Body of pancreas (tissue), 4 donors: ENCODE measurements around the gene ITGA4. TPM values are rescaled to one million over a fixed set of nuclear protein-coding genes. Genes with fewer than 3 reads are reported as not detected.

ENCODE experiments used
- ATAC-seq: fragments of 150-250 bp; one replicate; pipeline ENCODE4 v1.9.1; 2016
- DNase-seq, 4 donors: peaks; one replicate each; pipeline ENCODE4 v3.0.0-alpha.2; 2019
- H3K27ac ChIP-seq, 4 donors: fragments of 200-600 bp; sonication (generic); 1 replicate in 3 of 4; 2 replicates in 1 of 4; pipeline versions ENCODE4 v1.5.1 to v1.6.1; 2016 to 2019; ENCODE audit warnings: mild to moderate bottlenecking in 1 of 4, mixed read lengths in 1 of 4, moderate library complexity in 1 of 4
- H3K27me3 ChIP-seq, 2 donors: fragments of 200-600 bp; sonication (generic); one replicate each; pipeline ENCODE4 v1.6.0; 2016; ENCODE audit warnings: mild to moderate bottlenecking in 1 of 2
- H3K36me3 ChIP-seq, 2 donors: fragments of 200-600 bp; sonication (generic); replicated peaks in 1 of 2; 2 replicates each; pipeline ENCODE4 v1.5.1; 2016; ENCODE audit warnings: low read depth in 2 of 2; ENCODE audit not compliant: insufficient read depth in 1 of 2
- H3K4me1 ChIP-seq: fragments of 200-600 bp; sonication (generic); one replicate; pipeline ENCODE4 v1.6.0; 2016
- H3K4me3 ChIP-seq, 2 donors: fragments of 200-600 bp; sonication (generic); 1 replicate in 1 of 2; 2 replicates in 1 of 2; pipeline ENCODE4 v1.5.1; 2016 to 2019
- H3K9me3 ChIP-seq, 3 donors: fragments of 200-600 bp; sonication (generic); 1 replicate in 2 of 3; 2 replicates in 1 of 3; pipeline ENCODE4 v1.5.1; 2016
- CTCF ChIP-seq, 7 experiments: fragments of 450-650 bp in 4 of 7; fragments of 200-600 bp in 3 of 7; sonication (generic) in 3 of 7; IDR thresholded peaks; one replicate each; pipeline ENCODE4 v1.5.1; 2016 to 2019; ENCODE audit warnings: antibody characterized with exemption in 7 of 7
- POLR2A ChIP-seq, 3 donors: fragments of 450-650 bp; IDR thresholded peaks; one replicate each; pipeline ENCODE4 v1.6.1; 2016; ENCODE audit warnings: antibody characterized with exemption in 3 of 3, mild to moderate bottlenecking in 2 of 3
- WGBS, 2 donors: methylation state at CpG; one replicate each; pipeline ENCODE4 v1.1.5; 2017; 5-methylcytosine and 5-hydroxymethylcytosine counted together
- intact Hi-C: fragments of 100-400 bp; cut with DNase I; formaldehyde crosslinking; loops from one replicate; pipeline ENCODE4 v1.15.1; 2023
- total RNA-seq, 2 donors: library from RNA; depleted of rRNA; stranded (reverse); fragments of >200 nt; gene quantifications; one replicate each; pipeline ENCODE4 v1.1.0, GENCODE V29; 2016

Gene ITGA4
- total RNA-seq, 2 donors from 2014 or later = 3.4 to 4.3 TPM

GRCh38 chr2:181420259-181421130 is 36.7 kb upstream of the ITGA4 start:
- TF ChIP-seq POLR2A (IDR thresholded peaks at IDR 0.05) (no peak), CTCF (IDR thresholded peaks at IDR 0.05) (no peak)
- DNase-seq (no peak), ATAC-seq (no peak)
- Histone ChIP-seq H3K4me3 (no peak overlapping the region), H3K27me3 (no peaks in the 10 kb centered on the region), H3K4me1 (no peaks in the 10 kb centered on the region), H3K36me3 (no peaks in the 10 kb centered on the region), H3K9me3 (no peaks in the 10 kb centered on the region), H3K27ac (no peak overlapping the region)
- intact Hi-C loops = no loop called here
- 62 to 76% methylated on average over 6 of the region's 6 CpGs for WGBS, 2 donors

GRCh38 chr2:181421131-181421458 is 36.1 kb upstream of the ITGA4 start:
- no peak for ATAC-seq
- 29 to 40% methylated on average over 1 of the region's 1 CpG for WGBS, 2 donors
- H3K4me1 ChIP-seq = no peaks in the 10 kb centered on the region
- H3K4me3 ChIP-seq = no peak overlapping the region
- intact Hi-C loops = no loop called here
- no peaks in the 10 kb centered on the region for H3K9me3 ChIP-seq
- TF ChIP-seq POLR2A (IDR thresholded peaks at IDR 0.05) (no peak), CTCF (IDR thresholded peaks at IDR 0.05) (no peak)
- H3K36me3 ChIP-seq = no peaks in the 10 kb centered on the region
- DNase-seq = no peak
- H3K27me3 ChIP-seq = no peaks in the 10 kb centered on the region
- H3K27ac ChIP-seq = no peak overlapping the region

GRCh38 chr2:181421464-181421863 is 35.7 kb upstream of the ITGA4 start:
- intact Hi-C loops = no loop called here
- no peak overlapping the region for H3K27ac ChIP-seq
- TF ChIP-seq CTCF (IDR thresholded peaks at IDR 0.05) (no peak), POLR2A (IDR thresholded peaks at IDR 0.05) (no peak)
- WGBS, 2 donors = 56 to 63% methylated on average over 2 of the region's 2 CpGs
- no peak overlapping the region for H3K4me3 ChIP-seq
- no peaks in the 10 kb centered on the region for H3K9me3 ChIP-seq
- no peaks in the 10 kb centered on the region for H3K36me3 ChIP-seq
- DNase-seq (no peak), ATAC-seq (no peak)
- no peaks in the 10 kb centered on the region for H3K4me1 ChIP-seq
- H3K27me3 ChIP-seq = no peaks in the 10 kb centered on the region

- no peaks in the 10 kb centered on the region for H3K4me1 ChIP-seq
- no peak overlapping the region for H3K27ac ChIP-seq
- no peak for DNase-seq
- no peak overlapping the region for H3K4me3 ChIP-seq
- 39 to 47% methylated on average over 2 of the region's 2 CpGs for WGBS, 2 donors
- H3K27me3 ChIP-seq = no peaks in the 10 kb centered on the region
- no peaks in the 10 kb centered on the region for H3K36me3 ChIP-seq
- TF ChIP-seq POLR2A (IDR thresholded peaks at IDR 0.05) (no peak), CTCF (IDR thresholded peaks at IDR 0.05) (no peak)
- H3K9me3 ChIP-seq = no peaks in the 10 kb centered on the region
- intact Hi-C loops = no loop called here
- no peak for ATAC-seq
Measured at GRCh38 chr2:181426672-181427071, 30.5 kb upstream of the ITGA4 start.
